Progenitor cell of endocrine pancreas (in vitro differentiated cells): Measurements from ENCODE around the gene KCNQ5. TPM values are rescaled to one million over a fixed set of nuclear protein-coding genes. Genes with fewer than 3 reads are reported as not detected.

Experiments
- DNase-seq: peaks from one replicate; pipeline ENCODE4 v3.0.0; 2021; ENCODE audit warnings: low spot score; ENCODE audit not compliant: unreplicated experiment
- H3K27ac Mint-ChIP-seq: 2 replicates; pipeline ENCODE4 v1.8.0; 2021; ENCODE audit warnings: mild to moderate bottlenecking, moderate library complexity, mixed read lengths
- H3K27me3 Mint-ChIP-seq: 2 replicates; pipeline ENCODE4 v1.8.0; 2021; ENCODE audit warnings: mixed read lengths
- H3K36me3 Mint-ChIP-seq: 2 replicates; pipeline ENCODE4 v1.8.0; 2022; ENCODE audit warnings: mixed read lengths; ENCODE audit not compliant: insufficient read depth
- H3K4me1 Mint-ChIP-seq: 2 replicates; pipeline ENCODE4 v1.8.0; 2021; ENCODE audit warnings: low read depth, mixed read lengths
- H3K4me3 Mint-ChIP-seq: 2 replicates; pipeline ENCODE4 v1.8.0; 2021; ENCODE audit warnings: low read depth, mild to moderate bottlenecking, moderate library complexity, mixed read lengths
- H3K9me3 Mint-ChIP-seq: 2 replicates; pipeline ENCODE4 v1.8.0; 2021; ENCODE audit warnings: low read depth, mixed read lengths
- total RNA-seq: library from RNA; stranded (reverse); gene quantifications from 2 replicates; pipeline ENCODE4 v1.2.1, GENCODE V29; 2021
- TF ChIP-seq, protein P1 (sequence below): fragments of 200-600 bp; sonication (generic); IDR thresholded peaks from one replicate; pipeline ENCODE4 v1.5.0; 2021; ENCODE audit warnings: antibody characterized with exemption, mild to moderate bottlenecking; ENCODE audit not compliant: unreplicated experiment

KCNQ5 gene
- total RNA-seq, 1 donor from 2014 or later, result 1.0 TPM

DNA sequence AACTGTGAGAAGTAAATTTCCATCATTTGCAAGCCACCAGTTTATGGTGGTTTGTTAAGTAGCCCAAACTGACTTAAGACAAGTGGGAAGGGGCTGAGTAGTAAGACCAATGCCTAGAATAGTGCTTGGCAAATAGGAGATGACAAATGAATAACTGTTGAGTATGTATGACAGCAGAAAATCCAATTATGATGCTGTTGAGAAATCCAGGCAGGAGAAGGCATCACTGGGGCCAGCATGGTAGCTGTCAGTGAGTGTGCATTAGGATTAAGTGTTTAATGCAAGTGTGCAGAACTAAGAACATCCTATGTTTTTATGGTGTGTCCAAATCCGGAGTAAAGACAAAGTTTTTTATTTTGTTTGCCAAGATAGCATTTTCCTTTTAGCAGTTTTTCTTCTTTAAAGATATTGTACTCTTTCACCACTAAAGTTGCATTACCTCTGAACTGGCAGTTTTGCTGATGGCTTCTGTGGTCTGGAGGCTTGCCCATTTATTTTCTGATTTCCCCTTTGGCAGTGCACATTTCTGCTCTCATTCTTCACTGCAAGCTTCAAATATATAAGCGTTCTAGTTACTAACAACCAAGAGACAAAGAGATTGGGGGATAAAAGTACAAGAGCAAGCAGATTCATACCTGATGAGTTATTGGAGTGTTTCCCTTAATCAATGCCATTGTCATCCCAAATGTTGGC, 289.7 kb downstream of the KCNQ5 start:
- DNase-seq, result no peak
- no peaks in the 10 kb centered on the region for H3K27me3 Mint-ChIP-seq
- H3K4me3 Mint-ChIP-seq, result no peak overlapping the region
- TF ChIP-seq, protein P1, sequence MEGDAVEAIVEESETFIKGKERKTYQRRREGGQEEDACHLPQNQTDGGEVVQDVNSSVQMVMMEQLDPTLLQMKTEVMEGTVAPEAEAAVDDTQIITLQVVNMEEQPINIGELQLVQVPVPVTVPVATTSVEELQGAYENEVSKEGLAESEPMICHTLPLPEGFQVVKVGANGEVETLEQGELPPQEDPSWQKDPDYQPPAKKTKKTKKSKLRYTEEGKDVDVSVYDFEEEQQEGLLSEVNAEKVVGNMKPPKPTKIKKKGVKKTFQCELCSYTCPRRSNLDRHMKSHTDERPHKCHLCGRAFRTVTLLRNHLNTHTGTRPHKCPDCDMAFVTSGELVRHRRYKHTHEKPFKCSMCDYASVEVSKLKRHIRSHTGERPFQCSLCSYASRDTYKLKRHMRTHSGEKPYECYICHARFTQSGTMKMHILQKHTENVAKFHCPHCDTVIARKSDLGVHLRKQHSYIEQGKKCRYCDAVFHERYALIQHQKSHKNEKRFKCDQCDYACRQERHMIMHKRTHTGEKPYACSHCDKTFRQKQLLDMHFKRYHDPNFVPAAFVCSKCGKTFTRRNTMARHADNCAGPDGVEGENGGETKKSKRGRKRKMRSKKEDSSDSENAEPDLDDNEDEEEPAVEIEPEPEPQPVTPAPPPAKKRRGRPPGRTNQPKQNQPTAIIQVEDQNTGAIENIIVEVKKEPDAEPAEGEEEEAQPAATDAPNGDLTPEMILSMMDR, result no peak
- no peak overlapping the region for H3K27ac Mint-ChIP-seq
- H3K9me3 Mint-ChIP-seq, result no peaks in the 10 kb centered on the region
- H3K4me1 Mint-ChIP-seq, result no peaks in the 10 kb centered on the region
- H3K36me3 Mint-ChIP-seq, result no peaks in the 10 kb centered on the region

DNA sequence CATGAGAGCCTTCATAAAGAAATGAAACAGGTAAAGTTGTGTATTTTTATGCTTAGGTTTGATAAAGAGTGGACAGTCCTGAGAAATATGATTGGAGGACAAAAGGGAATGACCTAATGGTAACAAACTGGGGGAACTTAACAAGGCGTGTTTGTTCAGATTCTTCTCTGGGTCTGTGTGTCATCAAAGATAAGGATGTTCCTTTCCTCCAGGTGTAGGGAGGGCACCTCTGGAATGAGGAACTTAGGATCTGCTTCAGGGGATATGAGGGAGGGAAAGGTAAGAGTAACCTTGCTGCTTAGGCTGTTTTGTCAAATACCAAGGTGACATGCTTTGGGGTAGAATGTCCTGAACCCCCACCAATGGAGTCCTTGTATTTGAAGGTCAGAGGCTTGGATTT, 291.9 kb downstream of the KCNQ5 start:
- no peaks in the 10 kb centered on the region for H3K36me3 Mint-ChIP-seq
- H3K4me1 Mint-ChIP-seq, result no peaks in the 10 kb centered on the region
- no peaks in the 10 kb centered on the region for H3K9me3 Mint-ChIP-seq
- no peak for DNase-seq
- H3K27ac Mint-ChIP-seq, result no peak overlapping the region
- no peaks in the 10 kb centered on the region for H3K27me3 Mint-ChIP-seq
- no peak overlapping the region for H3K4me3 Mint-ChIP-seq
- TF ChIP-seq, protein P1, result no peak

DNA sequence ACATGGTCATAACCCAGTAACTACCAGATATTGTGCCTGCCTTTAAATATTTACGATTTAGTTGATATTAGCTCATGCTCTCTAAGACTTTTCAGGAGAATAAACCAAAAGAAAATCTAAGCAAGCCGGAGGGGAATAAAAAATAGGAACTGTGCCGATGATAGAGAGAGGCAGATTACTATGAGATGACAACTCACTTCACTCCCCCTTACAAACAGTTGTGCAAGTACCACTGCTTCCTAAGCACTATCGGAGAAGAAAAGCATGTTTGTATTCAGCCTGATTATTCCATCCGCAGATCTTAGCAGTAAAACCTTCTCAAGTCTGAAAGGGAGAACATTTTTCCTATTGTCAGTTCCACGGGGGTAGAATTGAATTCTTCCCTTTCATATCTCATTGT, 294.4 kb downstream of the KCNQ5 start:
- Mint-ChIP-seq H3K27ac (no peak overlapping the region), H3K27me3 (no peaks in the 10 kb centered on the region), H3K4me3 (no peak overlapping the region)

DNA sequence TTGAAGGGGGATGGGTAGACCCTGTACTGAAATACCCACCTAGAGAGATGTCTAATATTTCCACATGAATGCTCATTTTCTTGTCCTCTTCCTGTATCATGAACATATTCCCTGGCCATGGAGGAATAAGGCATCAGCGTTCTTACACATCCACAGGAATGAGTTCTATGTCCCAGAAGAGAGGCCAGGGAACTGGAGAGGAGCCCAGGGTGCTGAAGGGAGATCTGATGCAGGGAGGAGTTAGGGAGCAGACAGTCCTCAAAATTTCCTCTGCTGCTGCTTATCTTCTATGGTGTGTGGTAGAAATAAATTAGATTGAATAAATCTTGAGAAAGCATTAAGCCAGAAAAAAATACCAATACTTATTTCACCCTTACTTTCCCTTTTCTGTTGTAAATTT, 295.0 kb downstream of the KCNQ5 start:
- no peak for DNase-seq

More for the DNA sequence above, 294.4 kb downstream of the KCNQ5 start:
- Mint-ChIP-seq H3K9me3 (no peaks in the 10 kb centered on the region), H3K4me1 (no peaks in the 10 kb centered on the region), H3K36me3 (no peaks in the 10 kb centered on the region)
- TF ChIP-seq, protein P1, result no peak
- no peak for DNase-seq

DNA sequence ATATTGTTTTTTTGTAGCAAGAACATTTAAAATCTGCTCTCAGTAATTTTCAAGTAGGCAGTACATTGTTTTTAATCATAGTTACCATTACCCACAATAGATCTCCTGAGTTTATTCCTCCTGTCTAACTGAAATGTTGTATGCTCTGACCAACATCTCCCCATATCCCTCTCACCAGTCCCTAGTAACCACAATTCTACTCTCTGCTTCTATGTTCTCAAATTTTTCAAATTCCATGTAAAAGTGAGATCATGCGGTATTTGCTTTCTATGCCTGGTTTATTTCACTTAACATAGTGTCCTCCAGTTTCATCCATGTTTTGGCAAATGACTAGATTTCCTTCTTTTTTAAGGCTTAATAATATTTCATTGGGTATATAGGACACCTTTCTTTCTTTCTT, 300.5 kb downstream of the KCNQ5 start:
- Mint-ChIP-seq H3K4me3 (no peak overlapping the region), H3K36me3 (no peaks in the 10 kb centered on the region), H3K4me1 (peaks cover 3% of the 10 kb centered on the region), H3K9me3 (no peaks in the 10 kb centered on the region), H3K27me3 (no peaks in the 10 kb centered on the region), H3K27ac (no peak overlapping the region)
- TF ChIP-seq, protein P1, result no peak
- no peak for DNase-seq

More for the DNA sequence above, 295.0 kb downstream of the KCNQ5 start:
- Mint-ChIP-seq H3K9me3 (no peaks in the 10 kb centered on the region), H3K4me1 (no peaks in the 10 kb centered on the region), H3K27ac (no peak overlapping the region), H3K4me3 (no peak overlapping the region), H3K36me3 (no peaks in the 10 kb centered on the region), H3K27me3 (no peaks in the 10 kb centered on the region)
- TF ChIP-seq, protein P1, result no peak
